ENCODE results near the gene NOC2L. TPM values are rescaled to one million over a fixed set of nuclear protein-coding genes. Genes with fewer than 3 reads are reported as not detected.
"Not testable (repeated sequence)": the region's sequence is repeated elsewhere in the genome, so short reads cannot be mapped to it uniquely, and the experiment has no call there.

Gene NOC2L
- total RNA-seq, 1 experiment from 2014 or later: 130 TPM

DNA sequence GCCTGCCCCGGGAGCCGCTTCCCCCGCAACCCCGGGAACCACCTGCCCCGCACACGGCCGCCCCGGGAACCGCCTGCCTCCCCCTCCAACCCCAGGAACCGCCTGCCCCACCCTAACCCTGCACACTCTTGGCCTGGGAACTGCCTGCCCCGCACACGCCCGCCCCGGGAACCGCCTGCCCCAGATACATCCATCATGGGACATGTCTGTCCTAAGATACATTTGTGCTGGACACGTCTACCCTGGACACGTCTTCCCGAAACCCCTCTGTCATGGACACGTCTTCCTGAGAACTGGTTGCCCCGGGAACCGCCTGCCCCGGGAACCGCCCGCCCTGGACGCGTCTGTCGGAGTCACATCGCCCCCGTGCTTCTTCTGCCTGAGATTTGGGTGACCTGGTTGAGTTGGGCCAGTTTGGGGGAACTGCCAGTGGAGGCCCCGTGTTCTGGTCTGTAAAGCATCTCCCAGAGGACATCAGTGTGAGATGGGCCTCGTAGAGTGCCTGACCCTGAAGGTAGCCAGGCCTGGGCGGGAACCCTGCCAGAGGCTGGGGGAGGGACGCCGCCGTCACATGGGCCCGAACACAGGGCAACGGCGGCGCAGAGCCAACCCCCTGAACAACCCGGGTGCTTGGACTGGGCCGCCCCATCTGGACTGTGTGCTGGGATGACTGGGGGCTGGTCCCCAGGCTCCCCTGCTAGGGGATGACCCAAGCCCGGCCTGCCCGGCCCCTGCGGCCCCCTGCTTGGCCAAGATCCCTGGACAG is 19.2 kb upstream of the NOC2L start:
- no peak overlapping the region for H3K23ac ChIP-seq (ENCODE audit: insufficient read length, low read depth, low read length)
- H2BK20ac ChIP-seq (ENCODE audit: low read depth, low read length, poor library complexity, severe bottlenecking): no peak overlapping the region
- H2BK12ac ChIP-seq (ENCODE audit: insufficient read length, low read depth, low read length): no peak overlapping the region
- H2BK120ac ChIP-seq (ENCODE audit: low read depth, low read length, poor library complexity, severe bottlenecking): no peak overlapping the region
- no peak overlapping the region for H2AFZ ChIP-seq (ENCODE audit: low read length)
- H3K79me2 ChIP-seq (ENCODE audit: insufficient read depth, low read length): no peaks in the 10 kb centered on the region
- no peaks in the 10 kb centered on the region for H3K79me1 ChIP-seq (ENCODE audit: insufficient read depth, low read depth, low read length, poor library complexity, severe bottlenecking)
- TF ChIP-seq, protein P1, sequence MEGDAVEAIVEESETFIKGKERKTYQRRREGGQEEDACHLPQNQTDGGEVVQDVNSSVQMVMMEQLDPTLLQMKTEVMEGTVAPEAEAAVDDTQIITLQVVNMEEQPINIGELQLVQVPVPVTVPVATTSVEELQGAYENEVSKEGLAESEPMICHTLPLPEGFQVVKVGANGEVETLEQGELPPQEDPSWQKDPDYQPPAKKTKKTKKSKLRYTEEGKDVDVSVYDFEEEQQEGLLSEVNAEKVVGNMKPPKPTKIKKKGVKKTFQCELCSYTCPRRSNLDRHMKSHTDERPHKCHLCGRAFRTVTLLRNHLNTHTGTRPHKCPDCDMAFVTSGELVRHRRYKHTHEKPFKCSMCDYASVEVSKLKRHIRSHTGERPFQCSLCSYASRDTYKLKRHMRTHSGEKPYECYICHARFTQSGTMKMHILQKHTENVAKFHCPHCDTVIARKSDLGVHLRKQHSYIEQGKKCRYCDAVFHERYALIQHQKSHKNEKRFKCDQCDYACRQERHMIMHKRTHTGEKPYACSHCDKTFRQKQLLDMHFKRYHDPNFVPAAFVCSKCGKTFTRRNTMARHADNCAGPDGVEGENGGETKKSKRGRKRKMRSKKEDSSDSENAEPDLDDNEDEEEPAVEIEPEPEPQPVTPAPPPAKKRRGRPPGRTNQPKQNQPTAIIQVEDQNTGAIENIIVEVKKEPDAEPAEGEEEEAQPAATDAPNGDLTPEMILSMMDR (conservative IDR thresholded peaks at IDR 0.05): no peak
- peaks cover 62% of the 10 kb centered on the region for H3K27me3 Mint-ChIP-seq (ENCODE audit: low read depth)
- H2AK5ac ChIP-seq (ENCODE audit: insufficient read length, low read length): no peak overlapping the region
- H3K27ac ChIP-seq (ENCODE audit: insufficient read length, low read depth, low read length): no peak overlapping the region
- H3K27me3 ChIP-seq (ENCODE audit: insufficient read depth, low read length): peaks cover 2% of the 10 kb centered on the region; the same call in 1 of the 2 replicates
- H3K14ac ChIP-seq (ENCODE audit: insufficient read depth, low read length): no peak overlapping the region
- H4K20me1 ChIP-seq (ENCODE audit: control insufficient read depth, insufficient read depth, insufficient read length): no peaks in the 10 kb centered on the region
- H3K9me3 ChIP-seq (ENCODE audit: control insufficient read depth, low read depth, low read length): no peaks in the 10 kb centered on the region
- H3K4me1 Mint-ChIP-seq: peaks cover 5 to 9% of the 10 kb centered on the region in 2 experiments; a peak in 3 of 4 replicates
- no peak overlapping the region for H4K91ac ChIP-seq (ENCODE audit: insufficient read length, low read depth, low read length)
- H4K5ac ChIP-seq (ENCODE audit: insufficient read length, low read depth, low read length): no peak overlapping the region
- no peak overlapping the region for H2BK15ac ChIP-seq (ENCODE audit: low read depth, low read length)
- no peaks in the 10 kb centered on the region for H3K4me1 ChIP-seq (ENCODE audit: insufficient read depth, low read length)
- H3K56ac ChIP-seq (ENCODE audit: insufficient read length, low read depth, low read length): no peak overlapping the region
- H3K23me2 ChIP-seq (ENCODE audit: insufficient read length, low read depth, low read length, poor library complexity, severe bottlenecking): no peaks in the 10 kb centered on the region
- no peak overlapping the region for H3K27ac Mint-ChIP-seq
- H2BK5ac ChIP-seq (ENCODE audit: insufficient read length, low read length): no peak overlapping the region
- no peak overlapping the region for H4K8ac ChIP-seq (replicated peaks; ENCODE audit: insufficient read length, low read depth, low read length)
- no peak overlapping the region for H3K18ac ChIP-seq (ENCODE audit: insufficient read length, low read depth, low read length)
- H3K4ac ChIP-seq (ENCODE audit: low read depth, low read length): no peak overlapping the region
- H3K36me3 Mint-ChIP-seq (ENCODE audit: insufficient read depth in 1 of 3, low read depth in 3 of 3): peaks cover 0 to 6% (median 4%) of the 10 kb centered on the region in 3 experiments; a peak in 4 of 7 replicates
- DNase-seq: no peak
- peaks cover 4 to 6% of the 10 kb centered on the region in 2 experiments for H3K9me3 Mint-ChIP-seq
- no peak overlapping the region for H3K9ac ChIP-seq (ENCODE audit: extremely low read depth, insufficient read length, low read length)
- no peak overlapping the region for H3T11ph ChIP-seq (ENCODE audit: low read length)
- no peak overlapping the region for H3K4me2 ChIP-seq (ENCODE audit: insufficient read depth, insufficient read length, low read length)
- H3K4me3 Mint-ChIP-seq: peak overlapping the region in 1 of 2 experiments; percentile 54; a peak in 2 of 5 replicates
- no CpG with 5 or more reads among the region's 44 CpGs for WGBS (ENCODE audit: extremely low coverage, insufficient read length, low lambda C conversion rate)

DNA sequence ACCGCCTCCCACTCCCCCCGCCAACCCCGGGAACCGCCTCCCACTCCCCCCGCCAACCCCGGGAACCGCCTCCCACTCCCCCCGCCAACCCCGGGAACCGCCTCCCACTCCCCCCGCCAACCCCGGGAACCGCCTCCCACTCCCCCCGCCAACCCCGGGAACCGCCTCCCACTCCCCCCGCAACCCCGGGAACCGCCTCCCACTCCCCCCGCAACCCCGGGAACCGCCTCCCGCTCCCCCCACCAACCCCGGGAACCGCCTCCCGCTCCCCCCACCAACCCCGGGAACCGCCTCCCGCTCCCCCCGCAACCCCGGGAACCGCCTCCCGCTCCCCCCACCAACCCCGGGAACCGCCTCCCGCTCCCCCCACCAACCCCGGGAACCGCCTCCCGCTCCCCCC is 17.7 kb upstream of the NOC2L start:
- H4K5ac ChIP-seq (ENCODE audit: insufficient read length, low read depth, low read length); H3K23ac ChIP-seq (ENCODE audit: insufficient read length, low read depth, low read length); H3K36me3 Mint-ChIP-seq (ENCODE audit: insufficient read depth in 1 of 3, low read depth in 3 of 3); H3K4me2 ChIP-seq (ENCODE audit: insufficient read depth, insufficient read length, low read length); H4K91ac ChIP-seq (ENCODE audit: insufficient read length, low read depth, low read length); H3K4me1 Mint-ChIP-seq; H3K14ac ChIP-seq (ENCODE audit: insufficient read depth, low read length); H3K9me3 Mint-ChIP-seq; H2AK5ac ChIP-seq (ENCODE audit: insufficient read length, low read length); H2BK5ac ChIP-seq (ENCODE audit: insufficient read length, low read length); H3K18ac ChIP-seq (ENCODE audit: insufficient read length, low read depth, low read length); H2BK120ac ChIP-seq (ENCODE audit: low read depth, low read length, poor library complexity, severe bottlenecking); H3K27me3 ChIP-seq (ENCODE audit: insufficient read depth, low read length); H3K9me3 ChIP-seq (ENCODE audit: control insufficient read depth, low read depth, low read length); H3K4me1 ChIP-seq (ENCODE audit: insufficient read depth, low read length); H3K23me2 ChIP-seq (ENCODE audit: insufficient read length, low read depth, low read length, poor library complexity, severe bottlenecking); H2AFZ ChIP-seq (ENCODE audit: low read length); H3K27ac ChIP-seq (ENCODE audit: insufficient read length, low read depth, low read length); DNase-seq; H4K20me1 ChIP-seq (ENCODE audit: control insufficient read depth, insufficient read depth, insufficient read length); H3K56ac ChIP-seq (ENCODE audit: insufficient read length, low read depth, low read length); H4K8ac ChIP-seq (replicated peaks; ENCODE audit: insufficient read length, low read depth, low read length); H3K79me1 ChIP-seq (ENCODE audit: insufficient read depth, low read depth, low read length, poor library complexity, severe bottlenecking); H2BK15ac ChIP-seq (ENCODE audit: low read depth, low read length); H3K79me2 ChIP-seq (ENCODE audit: insufficient read depth, low read length); H3K27ac Mint-ChIP-seq; H3K4me3 Mint-ChIP-seq; H3K9ac ChIP-seq (ENCODE audit: extremely low read depth, insufficient read length, low read length); H3K4ac ChIP-seq (ENCODE audit: low read depth, low read length); H3T11ph ChIP-seq (ENCODE audit: low read length); H2BK12ac ChIP-seq (ENCODE audit: insufficient read length, low read depth, low read length); H2BK20ac ChIP-seq (ENCODE audit: low read depth, low read length, poor library complexity, severe bottlenecking): not testable (repeated sequence)
- peaks cover 48% of the 10 kb centered on the region for H3K27me3 Mint-ChIP-seq (ENCODE audit: low read depth)
- no CpG with 5 or more reads among the region's 39 CpGs for WGBS (ENCODE audit: extremely low coverage, insufficient read length, low lambda C conversion rate)

Measured in H9 (cell line).